HG03469 (cell line): Measurements from ENCODE around the gene LRRC34.
A peak's percentile ranks its signal among the peaks of the same experiment; 100 is the strongest.

Experiments
- ATAC-seq: cut with Tn5 transposase; IDR thresholded peaks from one replicate; pipeline ENCODE4 v1.9.1; 2021; ENCODE audit warnings: mild to moderate bottlenecking, moderate library complexity, moderate number of reproducible peaks; ENCODE audit not compliant: unreplicated experiment

LRRC34 gene

DNA sequence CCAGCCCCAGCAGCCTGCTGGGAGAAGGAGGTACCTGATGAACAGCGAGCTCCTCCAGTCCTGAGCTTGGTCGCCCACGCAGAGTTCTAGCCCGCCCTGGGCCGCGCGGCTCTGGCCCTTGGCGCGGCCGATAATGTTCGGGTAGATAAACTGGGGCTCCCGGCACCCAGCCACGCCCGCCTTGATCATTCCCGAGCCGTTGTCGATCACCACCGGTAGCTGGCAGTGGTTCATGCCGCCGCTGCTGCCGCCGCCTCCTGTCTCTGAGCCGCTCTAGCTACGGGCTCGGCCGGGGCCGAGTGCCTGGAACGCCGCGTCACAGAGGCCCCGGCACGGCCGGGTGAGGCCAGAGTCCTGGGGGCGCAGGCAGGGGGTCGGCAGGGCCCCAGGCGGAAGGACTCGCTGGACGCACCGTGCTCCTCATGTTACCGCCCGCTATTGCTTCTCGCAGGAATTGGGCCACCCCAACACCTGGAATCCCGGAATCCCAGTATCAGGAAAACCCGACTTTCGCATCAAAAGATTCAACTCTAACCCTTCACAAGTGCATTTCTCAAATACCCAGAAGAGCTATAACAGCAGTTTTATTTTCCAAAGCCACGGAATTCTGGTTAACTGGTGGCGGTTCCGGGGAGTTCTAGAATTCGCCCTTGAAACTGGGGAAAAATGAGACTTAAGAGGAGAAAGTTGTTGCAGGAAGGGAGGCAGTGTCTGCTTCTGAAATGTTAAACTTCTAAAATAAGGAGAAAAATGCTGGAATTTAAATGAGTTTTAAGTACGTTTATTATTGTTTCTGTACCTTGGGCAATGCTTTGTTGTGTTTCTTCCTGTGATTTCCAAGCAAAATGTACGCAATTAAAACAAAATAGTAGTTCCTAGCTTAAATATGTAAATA is 43.2 kb downstream of the LRRC34 start, which contains the start of gene ACTRT3:
Gene ACTRT3 (minus strand): TSS at position 275 of the 895 bp plus-strand sequence. CDS start 41 bp downstream, at position 234.
- ATAC-seq, result peak; percentile 20

- peak; percentile 61 for ATAC-seq
These were observed 47.7 kb downstream of the LRRC34 start, which contains the start of gene TERC for GRCh38 chr3:169764882-169765612. Gene TERC (minus strand): TSS chr3:169765060.

- ATAC-seq, result peak; percentile 29
These were observed 48.3 kb downstream of the LRRC34 start for GRCh38 chr3:169764312-169764881.

DNA sequence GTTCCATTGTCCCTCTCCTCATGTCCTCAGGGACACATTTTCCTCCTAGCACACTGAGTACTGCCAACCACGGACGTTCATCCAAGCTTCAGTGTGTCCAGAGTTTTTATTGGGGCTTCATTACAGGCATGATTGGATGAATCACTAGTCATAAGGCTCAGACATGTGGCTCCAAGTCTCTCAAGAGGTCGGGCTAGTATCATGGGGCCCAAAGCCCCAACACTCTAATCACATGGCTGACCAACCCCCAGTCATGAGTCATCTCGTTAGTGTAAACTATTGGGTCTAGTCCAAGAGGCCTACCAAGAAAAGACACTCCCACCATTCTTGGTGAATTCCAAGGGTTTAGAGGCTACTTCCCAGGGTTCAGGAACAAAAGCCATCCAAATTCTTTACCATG is 52.2 kb downstream of the LRRC34 start:
- ATAC-seq, result no peak

DNA sequence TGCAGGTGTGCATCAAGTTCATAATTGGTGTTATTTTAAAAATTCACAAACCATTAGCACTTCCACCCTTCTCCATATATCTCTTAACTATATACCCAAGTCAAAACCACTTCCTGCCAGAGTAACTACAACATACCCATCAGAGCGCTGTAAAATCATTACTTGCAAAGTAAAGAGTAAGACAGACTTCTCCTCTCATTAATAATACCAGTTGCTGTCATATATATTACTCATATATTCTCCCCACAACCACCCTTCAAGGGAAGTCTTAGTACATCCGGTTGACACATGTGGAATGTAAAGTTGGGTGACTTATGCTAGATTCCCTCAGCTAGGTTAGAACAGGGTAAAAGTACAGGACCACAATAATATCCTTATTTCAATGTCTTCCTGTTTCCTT is 53.4 kb downstream of the LRRC34 start:
- ATAC-seq, result peak; percentile 55

DNA sequence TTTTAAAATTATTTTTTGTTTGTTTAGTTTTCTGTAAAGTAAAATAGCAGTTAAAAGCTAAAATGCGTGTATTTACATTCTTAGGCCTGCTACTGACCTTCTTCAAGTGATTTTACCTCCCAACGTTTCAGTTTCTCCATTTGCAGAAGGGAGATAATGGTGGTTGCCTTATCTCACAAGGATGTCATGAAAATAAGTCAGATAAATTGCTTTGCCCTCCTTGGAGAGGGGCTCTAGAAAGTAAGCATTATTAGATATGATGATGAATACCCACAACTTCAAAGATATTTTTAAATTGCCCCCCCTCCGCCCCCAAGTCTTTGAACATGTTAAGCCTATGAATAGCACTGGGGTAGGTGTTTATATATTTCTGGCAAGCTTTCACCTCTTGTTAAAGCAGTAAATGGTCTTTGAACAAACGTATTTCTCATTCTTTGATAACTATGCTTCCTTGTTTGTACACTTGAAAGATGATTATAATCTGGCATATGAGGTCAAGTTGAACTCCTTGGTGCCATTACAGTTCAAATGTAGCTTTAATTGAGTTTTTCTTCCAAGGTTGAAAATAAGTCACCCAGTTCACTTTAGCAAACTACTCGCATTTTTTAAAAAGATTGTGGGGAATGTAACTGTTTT is 54.2 kb downstream of the LRRC34 start:
- ATAC-seq, result no peak

DNA sequence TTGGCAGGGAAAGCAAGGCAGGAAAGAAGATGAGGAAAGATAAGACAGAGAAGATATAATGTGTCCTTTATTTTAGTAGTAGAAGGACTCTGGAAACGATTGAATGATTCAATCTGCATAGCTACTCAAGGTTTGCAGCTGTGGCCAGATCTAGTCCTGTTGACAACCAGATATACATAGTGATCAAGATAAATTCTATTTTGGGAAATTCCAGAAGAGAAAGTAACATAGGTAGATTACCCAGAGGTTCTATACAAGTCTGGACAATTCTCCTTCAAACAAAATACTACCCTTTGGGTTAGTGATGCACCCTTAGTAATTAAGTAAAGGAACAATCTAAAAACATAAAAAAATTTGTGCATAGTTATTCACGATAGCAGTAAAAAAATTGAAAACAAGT is 57.2 kb downstream of the LRRC34 start:
- no peak for ATAC-seq

- no peak for ATAC-seq
These were observed 58.0 kb downstream of the LRRC34 start for GRCh38 chr3:169754711-169755110.

GRCh38 chr3:169751875-169752274 is 60.8 kb downstream of the LRRC34 start:
- no peak for ATAC-seq

- no peak for ATAC-seq
These were observed 62.0 kb downstream of the LRRC34 start for GRCh38 chr3:169750665-169751064.

DNA sequence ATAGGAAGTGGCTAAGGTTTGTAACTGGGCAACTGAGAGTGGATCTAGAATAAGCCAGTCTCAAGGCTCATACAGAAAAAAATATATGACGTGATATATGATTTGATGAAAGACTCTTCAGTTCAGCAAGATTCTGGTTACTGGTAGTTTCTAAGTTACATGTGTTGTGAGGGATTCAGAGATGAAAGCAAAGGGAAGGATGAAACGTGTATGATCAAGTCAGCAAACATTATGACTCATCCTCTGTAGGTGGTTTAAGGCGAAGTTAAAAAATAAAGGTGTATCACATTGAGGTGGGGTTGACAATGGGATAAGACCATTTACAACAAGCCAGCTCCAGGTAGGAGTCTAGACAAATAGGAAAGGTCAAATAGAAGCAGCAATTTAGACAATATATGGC is 64.0 kb downstream of the LRRC34 start:
- no peak for ATAC-seq

GRCh38 chr3:169746924-169747323 is 65.8 kb downstream of the LRRC34 start:
- no peak for ATAC-seq

GRCh38 chr3:169744366-169745054 is 68.2 kb downstream of the LRRC34 start:
- ATAC-seq, result no peak
